ENCODE data around the gene FBXO47.
"Not testable (repeated sequence)": the region's sequence is repeated elsewhere in the genome, so short reads cannot be mapped to it uniquely, and the experiment has no call there.

The FBXO47 gene

DNA sequence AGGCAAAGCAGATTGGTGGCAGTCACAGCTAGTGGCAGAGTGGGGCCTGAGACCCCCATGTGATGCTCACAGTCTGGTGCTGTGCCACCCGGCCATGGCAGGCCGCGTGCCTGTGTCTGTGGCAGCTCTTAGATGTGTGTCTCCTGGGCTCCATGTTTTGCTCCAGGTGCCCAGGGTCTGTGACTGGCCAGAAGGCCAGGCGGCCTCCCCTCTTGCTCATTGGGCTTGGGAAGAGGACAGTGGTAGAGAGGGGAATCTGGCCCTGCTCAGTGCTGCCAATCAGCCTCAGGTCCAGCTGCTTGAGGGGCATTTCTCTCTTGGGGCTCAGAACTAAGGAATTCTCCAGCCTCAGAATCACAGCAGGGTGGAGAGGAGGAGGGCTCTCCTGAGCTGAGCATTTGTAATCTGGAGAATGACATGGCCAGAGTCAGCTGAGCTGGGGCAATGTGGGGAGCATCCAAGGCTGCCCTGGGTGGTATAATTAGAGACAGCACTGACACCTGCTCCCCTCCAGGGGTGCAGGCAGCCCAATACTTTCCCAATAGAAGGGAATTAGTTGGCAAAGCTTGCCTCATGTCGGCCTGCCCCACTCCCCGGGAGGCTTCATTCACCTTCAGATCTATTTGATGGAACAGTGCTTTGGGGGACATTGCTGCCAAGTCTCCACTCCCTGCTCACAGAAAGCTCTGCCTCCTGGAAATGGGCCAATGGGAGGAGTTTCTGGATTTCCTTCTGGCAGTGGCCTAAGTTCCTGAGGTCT is 44.5 kb downstream of the FBXO47 start:
- no peak for DNase-seq (ENCODE audit: low read depth, low spot score)

DNA sequence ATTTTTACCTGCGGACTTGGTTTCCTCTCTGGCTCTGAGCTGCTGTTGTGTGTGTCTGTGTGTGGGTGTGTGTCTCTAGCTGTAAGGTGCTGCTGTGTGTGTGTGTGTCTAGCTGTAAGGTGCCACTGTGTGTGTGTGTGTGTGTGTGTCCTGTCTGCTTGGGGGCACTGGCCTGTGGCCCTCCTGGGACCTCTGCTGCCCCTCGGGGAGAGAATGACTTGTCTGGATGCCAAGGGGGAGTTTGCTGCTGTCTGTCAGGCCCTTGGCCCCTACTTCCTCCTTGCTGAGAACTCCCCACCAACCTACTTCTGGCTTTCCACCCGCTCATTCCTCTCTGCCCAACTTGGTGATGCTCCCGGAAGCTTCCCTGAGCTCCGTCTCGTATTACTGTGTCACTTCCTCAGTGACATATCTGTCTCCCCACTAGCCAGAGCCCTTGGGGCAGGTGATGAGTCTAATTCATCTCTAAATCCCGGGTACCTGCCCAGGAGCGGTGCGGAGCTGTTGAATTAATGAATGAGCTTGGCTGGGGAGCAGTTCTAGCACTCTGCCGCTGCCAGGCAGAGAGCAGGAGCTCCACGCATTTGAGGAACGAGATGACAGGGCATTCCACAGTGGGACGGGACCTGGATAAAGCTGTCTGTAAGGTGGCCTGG is 45.3 kb downstream of the FBXO47 start:
- no peak for DNase-seq (ENCODE audit: low read depth, low spot score)

DNA sequence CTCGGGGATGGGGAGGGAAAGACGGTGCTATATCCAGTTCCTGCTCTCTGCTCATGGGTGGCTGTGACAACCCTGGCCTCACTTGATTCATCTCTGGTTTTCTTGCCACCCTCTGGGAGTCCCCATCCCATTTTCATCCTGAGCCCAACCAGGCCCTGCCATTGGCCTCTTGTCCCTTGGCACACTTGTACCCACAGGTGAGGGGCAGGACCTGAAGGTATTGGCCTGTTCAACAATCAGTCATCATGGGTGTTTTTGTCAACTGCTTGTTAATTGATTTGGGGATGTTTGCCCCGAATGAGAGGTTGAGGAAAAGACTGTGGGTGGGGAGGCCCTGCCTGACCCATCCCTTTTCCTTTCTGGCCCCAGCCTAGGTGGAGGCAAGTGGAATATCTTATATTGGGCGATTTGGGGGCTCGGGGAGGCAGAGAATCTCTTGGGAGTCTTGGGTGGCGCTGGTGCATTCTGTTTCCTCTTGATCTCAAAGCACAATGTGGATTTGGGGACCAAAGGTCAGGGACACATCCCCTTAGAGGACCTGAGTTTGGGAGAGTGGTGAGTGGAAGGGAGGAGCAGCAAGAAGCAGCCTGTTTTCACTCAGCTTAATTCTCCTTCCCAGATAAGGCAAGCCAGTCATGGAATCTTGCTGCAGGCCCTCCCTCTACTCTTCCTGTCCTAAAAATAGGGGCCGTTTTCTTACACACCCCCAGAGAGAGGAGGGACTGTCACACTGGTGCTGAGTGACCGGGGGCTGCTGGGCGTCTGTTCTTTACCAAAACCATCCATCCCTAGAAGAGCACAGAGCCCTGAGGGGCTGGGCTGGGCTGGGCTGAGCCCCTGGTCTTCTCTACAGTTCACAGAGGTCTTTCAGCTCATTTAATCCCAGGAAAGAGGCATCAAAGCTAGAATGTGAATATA is 46.6 kb downstream of the FBXO47 start:
- DNase-seq (ENCODE audit: low read depth, low spot score), result no peak

DNA sequence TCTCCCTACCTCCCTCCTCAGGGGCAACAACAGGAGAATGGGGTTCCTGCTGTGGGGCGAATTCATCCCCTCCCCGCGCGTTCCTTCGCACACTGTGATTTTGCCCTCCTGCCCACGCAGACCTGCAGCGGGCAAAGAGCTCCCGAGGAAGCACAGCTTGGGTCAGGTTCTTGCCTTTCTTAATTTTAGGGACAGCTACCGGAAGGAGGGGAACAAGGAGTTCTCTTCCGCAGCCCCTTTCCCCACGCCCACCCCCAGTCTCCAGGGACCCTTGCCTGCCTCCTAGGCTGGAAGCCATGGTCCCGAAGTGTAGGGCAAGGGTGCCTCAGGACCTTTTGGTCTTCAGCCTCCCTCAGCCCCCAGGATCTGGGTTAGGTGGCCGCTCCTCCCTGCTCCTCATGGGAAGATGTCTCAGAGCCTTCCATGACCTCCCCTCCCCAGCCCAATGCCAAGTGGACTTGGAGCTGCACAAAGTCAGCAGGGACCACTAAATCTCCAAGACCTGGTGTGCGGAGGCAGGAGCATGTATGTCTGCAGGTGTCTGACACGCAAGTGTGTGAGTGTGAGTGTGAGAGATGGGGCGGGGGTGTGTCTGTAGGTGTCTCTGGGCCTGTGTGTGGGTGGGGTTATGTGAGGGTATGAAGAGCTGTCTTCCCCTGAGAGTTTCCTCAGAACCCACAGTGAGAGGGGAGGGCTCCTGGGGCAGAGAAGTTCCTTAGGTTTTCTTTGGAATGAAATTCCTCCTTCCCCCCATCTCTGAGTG is 47.7 kb downstream of the FBXO47 start:
- no peak for DNase-seq (ENCODE audit: low read depth, low spot score)

DNA sequence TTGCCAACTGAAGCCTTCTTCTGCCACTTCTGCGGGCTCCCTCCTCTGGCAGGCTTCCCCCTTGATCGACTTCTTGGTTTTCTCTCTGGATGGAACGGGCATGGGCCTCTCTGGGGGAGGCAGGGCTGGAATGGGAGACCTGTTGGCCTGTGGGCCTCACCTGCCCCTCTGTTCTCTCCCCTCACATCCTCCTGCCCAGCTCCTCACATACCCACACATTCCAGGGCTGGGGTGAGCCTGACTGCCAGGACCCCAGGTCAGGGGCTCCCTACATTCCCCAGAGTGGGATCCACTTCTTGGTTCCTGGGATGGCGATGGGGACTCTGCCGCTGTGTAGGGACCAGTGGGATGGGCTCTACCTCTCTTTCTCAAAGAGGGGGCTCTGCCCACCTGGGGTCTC is 48.3 kb downstream of the FBXO47 start:
- DNase-seq (ENCODE audit: low read depth, low spot score), result no peak

DNA sequence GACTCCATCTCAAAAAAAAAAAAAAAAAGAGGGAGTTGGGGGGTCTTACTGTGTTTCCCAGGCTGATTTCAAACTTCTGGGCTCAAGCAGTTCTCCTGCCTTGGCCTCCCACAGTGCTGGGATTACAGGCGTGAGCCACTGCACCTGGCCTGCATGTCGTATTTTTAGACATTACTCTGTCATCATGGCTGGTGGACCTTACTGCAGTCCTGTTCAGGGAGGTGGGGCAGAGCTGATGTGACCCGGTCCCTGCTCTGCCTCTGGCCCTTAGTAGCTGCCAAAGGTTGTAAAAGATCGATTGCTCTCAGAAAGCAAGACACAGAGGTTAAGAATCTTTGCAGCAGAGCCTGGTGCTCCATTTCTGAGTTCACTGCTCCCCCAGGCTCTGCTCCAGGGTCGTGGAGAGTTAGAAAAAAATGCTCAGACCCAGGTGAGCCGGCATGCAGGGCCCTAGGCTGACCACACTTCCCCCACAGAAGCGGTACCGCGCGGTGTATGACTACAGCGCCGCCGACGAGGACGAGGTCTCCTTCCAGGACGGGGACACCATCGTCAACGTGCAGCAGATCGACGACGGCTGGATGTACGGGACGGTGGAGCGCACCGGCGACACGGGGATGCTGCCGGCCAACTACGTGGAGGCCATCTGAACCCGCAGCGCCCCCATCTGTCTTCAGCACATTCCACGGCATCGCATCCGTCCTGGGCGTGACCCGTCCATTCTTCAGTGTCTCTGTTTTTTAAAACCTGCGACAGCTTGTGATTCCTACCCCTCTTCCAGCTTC is 48.9 kb downstream of the FBXO47 start:
- DNase-seq (ENCODE audit: low read depth, low spot score), result no peak

DNA sequence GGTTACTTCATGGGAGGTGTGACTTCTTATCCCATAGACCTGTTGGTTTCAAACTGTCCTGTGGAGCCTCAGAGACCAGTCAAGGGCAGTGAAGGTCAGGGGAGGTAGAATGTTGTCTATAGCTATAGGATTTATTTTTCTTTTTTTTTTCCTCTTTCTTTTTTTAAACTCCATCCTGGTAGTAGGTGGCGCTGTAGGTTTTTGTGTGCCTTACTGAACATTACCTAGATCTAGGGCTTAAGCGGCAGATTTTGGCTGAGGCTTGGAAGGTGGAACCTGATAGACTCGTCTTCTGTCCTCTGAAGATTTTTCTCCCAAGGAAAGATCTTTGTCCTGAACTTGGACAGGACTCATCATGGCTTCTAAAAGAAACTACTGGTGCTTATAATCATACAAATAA is 49.9 kb downstream of the FBXO47 start:
- no peak for DNase-seq (ENCODE audit: low read depth, low spot score)

DNA sequence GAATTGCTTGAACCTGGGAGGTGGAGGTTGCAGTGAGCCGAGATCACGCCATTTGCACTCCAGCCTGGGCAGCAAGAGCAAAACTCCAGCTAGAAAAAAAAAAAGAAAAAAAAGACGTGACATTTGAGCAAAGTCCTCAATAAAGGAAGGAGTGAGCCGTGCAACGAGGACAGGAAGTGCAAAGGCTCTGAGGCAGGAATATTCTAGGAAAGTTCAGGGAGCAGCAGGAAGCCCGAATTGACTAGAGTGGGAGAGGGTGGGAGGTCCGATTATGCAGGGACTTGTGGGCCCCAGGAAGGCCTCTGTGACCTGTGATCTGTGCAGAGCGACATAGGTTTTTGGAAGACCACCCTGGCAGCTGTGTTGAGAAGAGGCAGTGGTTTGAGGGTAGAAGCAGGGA is 50.4 kb downstream of the FBXO47 start:
- no peak for DNase-seq (ENCODE audit: low read depth, low spot score)

DNA sequence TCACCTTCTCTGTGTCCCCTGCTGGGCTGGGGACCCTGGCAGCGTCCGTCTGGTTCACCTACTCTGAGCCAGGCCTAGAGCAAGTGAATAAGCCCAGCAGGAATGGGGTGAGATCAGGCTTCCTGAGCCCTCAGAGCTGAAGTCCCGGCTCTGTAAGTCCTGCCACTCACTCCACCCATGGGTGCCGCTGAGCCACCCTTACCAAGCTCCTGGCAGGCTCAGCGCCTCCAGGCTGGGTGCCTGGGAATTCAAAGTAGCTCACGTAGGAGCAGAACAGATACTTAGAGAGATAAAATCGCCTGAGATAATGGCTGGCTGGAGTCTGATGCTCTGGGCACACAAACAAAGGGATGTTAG is 51.6 kb downstream of the FBXO47 start:
- no peak for DNase-seq (ENCODE audit: low read depth, low spot score)

DNA sequence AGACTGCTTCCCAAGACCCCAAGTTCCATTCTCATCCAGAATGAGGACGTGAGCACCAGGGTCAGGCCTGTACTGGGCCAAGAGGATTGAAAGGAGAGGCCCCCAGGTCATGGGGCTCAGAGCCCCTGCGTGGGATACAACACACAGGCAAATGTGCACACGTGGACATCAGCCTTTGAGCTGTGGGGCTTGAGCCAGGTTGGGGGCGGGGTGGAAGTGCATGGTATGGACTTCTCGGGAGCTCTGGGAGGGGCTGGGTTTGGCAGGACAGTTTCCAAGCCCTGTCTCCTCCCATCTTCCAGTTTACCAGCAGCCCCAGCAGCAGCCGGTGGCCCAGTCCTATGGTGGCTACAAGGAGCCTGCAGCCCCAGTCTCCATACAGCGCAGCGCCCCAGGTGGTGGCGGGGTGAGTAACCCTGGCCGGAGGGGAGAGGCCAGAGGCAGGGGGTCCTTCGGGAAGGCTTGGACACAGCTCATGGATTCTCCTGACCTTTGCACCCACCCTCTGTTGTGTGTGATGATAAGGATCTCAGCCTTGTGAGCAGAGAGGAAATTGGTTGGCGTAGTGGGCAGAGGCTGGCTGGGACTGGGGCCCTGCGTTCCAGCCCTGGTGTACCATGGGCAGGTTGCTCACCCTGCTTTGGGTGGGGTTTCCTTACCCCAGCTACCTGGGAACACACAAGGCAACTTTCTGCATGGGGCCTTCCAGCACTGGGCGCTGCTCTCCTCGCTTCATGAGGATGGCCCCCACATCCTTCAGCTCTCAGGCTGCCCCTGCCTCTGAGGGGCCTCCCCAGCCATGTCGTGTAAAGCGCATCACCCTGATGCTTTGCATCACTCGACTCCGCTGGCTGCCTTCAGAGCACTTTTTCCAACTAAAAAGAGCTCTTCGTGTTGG is 52.2 kb downstream of the FBXO47 start:
- no peak for DNase-seq (ENCODE audit: low read depth, low spot score)

DNA sequence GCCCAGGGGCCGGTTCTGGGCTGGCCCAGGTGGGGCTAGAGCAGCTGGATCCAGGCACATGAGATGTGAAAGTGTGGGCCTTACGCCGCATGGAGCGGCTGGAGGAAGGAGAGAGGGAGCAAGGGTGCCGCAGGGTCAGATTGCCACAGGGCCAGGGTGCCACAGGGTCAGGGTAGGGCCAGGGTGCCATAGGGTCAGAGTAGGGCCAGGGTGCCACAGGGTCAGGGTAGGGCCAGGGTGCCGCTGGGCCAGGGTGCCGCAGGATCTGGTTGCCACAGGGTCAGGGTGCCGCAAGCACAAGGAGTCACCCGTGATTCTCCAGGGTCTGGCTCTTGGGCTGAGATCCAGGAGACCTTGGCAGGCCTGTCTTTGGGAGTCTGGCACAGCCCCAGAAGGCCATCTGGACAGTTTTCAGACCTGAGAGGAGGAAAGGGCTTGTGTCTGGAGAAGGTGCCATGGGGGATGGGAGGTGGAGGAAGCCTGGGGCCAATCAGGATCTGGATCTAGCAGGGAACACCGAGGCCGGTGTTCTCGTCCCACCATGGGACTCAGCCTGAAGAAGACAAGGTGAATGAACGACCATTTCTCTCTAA is 54.9 kb downstream of the FBXO47 start:
- DNase-seq (ENCODE audit: low read depth, low spot score), result no peak

DNA sequence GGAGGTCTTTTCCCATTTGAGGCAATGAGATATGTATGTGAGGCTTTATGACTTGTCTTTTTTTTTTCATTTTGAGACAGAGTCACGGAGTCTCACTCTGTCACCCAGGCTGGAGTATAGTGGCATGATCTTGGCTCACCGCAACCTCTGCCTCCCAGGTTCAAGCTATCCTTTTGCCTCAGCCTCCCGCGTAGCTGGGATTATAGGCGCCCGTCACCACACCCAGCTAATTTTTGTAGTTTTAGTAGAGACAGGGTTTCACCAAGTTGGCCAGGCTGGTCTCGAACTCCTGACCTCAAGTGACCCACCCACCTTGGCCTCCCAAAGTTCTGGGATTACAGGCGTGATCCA is 55.5 kb downstream of the FBXO47 start:
- DNase-seq (ENCODE audit: low read depth, low spot score), result not testable (repeated sequence)

DNA sequence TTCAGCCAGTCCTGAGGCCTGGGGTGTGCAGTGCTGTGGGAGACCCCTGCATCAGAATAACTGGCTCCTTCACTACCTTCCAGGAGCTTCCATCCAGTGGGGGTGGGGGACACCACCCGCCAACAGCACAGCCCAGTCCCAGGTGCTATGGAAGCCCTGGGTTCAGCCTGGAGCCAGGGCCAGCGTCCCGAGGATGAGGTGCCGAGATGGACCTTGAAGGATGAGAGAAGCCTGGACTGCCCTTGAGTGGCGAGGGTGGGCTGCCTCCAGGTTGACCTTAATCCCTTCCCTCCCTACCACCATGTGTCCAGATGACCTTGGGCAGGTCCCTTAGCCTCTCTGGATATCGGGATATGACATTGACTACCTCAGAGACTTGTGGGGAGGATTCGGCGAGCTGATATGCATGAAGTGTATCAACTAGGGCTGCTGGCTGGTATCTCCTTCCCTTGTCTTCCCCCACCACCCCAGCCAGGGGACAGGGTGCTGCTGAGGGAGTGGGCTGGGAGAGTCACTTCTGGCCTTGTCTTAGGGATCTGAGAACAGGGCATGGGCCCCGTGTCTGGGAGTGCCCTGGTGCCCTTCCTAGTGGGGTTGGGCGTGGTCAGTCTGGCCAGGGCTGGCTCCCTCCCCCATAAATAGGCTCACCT is 56.0 kb downstream of the FBXO47 start:
- DNase-seq (ENCODE audit: low read depth, low spot score), result no peak

DNA sequence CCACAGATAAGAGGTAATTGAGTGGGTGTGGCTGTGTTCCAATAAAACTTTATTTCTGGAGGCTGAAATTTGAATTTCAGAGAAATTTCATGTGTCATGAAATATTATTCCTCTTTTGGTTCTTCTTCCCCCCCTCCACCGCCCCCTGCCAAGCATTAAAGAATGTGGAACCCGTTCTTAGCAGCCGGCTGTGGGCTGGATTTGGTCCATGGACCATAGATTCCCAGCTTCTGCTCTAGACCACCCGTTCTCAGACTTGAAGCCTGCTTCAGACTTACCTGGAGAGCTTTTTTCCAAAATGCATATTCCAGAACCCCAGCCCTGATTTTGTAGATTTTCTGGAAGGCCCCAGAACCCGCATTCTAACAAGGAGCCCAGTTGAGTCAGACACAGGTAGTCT is 56.9 kb downstream of the FBXO47 start:
- DNase-seq (ENCODE audit: low read depth, low spot score), result no peak

DNA sequence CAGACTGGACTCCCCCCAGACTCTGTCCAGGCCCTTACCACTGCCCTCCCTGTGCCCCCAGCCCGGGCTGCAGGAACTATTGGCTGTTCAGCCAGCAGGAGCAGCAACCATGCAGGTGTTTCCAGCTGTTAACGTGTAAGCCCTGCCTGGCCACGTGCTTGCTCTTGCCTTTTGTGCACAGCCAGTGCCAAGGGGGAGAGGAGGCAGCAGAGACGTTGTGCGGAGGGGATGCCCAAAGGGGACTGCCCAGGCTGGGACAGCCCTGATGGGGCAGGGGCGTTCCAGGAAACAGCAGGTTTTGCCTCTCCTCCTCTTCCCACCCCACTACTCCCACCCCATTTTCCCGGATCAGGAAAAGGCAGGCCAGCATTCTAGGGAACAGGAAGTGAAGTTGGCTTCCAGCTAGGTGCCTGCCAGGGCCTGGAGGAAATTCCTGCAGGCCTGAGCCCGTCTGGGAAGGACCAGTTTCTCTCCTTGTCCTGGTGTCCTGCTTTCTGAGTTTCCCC is 58.5 kb downstream of the FBXO47 start:
- no peak for DNase-seq (ENCODE audit: low read depth, low spot score)

DNA sequence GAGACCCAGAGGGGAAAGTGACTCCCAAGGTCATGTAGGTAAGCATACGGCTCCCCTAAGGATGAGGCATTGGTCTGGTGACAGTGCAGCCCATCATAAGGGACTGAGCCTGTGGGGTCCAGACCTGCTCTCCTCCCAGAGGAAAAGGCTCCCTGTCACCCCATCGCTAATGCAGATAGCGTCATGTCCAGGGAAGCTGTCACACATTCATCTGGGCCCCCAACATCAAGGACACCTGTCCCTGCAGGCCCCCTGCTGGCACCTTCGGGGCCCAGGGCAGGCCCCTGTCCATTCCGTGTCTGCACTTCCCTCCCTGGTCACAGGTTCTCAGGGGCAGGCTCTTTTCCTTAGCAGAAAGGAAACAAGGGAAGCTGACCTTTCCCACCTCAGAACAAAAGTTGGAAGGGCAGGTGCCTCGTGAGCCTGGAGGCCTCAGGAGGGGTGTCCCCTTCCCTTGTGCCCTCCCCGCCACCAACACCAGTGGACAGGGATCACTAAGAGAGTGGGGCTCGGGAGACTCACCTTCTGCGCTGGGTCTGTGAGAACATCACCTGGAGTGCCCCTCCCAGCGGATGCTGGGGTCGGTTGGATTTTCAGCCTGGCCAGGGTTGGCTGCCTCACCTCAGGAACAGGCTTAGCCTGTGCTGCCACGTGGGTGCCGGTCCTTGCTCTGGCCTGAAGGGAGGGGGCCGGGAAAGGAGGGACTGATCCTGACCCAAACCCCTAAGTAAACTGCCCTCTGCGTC is 59.1 kb downstream of the FBXO47 start:
- no peak for DNase-seq (ENCODE audit: low read depth, low spot score)

DNA sequence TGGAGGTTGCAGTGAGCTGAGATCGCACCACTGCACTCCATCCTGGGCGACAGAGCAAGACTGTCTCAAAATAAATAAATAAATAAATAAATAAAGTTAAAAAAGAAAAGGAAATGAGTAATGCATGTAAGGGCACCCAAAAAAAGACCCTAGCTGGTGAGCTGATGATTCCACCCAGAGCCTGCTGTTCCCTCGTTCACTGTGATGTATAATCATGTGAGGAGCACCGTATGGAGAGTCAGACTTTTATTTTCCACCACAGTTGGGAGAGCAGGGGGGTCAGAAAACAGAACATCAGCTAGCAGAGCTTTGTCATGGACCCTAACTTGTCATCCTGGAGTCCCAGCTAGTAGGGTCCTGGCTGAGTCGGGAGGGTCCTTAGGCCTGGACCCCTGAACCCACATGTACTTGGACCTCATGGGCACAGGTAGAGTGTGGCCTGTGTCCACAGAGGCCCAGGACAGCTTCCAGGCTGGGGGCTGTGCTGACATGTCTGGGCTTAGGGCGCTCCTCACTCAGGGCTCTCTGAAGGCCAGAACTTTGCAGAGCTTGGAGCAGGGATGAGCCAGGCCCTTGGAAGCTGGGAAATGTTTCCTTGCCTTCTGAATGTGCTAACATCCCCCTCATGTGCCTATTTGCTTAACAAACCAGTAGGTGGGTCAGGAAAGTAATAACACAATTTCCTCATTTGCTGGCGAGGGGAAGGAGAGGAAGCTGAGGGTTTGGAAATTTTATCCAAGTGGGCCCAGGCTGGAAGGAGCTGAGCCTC is 60.6 kb downstream of the FBXO47 start:
- no peak for DNase-seq (ENCODE audit: low read depth, low spot score)

All from activated CD4-positive, CD25-positive, alpha-beta regulatory T cell treated with anti-CD3 and anti-CD28 coated beads, Interleukin-2, amount 50 U/mL, for 16 hours (primary cell).